OCI-M2 (cell line): ENCODE data around the gene TPH2.

Source experiments
- DNase-seq: peaks from one replicate; lab custom pipeline; 2025; ENCODE audit not compliant: unreplicated experiment; lab: John Stamatoyannopoulos, UW

Gene TPH2

GRCh38 chr12:72030277-72030676 lies 91.6 kb downstream of the TPH2 start:
- DNase-seq = no peak

- no peak for DNase-seq
Observed at GRCh38 chr12:72031066-72031465, 92.4 kb downstream of the TPH2 start.

- DNase-seq = no peak
Observed at GRCh38 chr12:72033991-72034390, 95.3 kb downstream of the TPH2 start.

GRCh38 chr12:72035625-72036024 lies 97.0 kb downstream of the TPH2 start:
- no peak for DNase-seq

- no peak for DNase-seq
Observed at GRCh38 chr12:72036393-72036792, 97.7 kb downstream of the TPH2 start.

GRCh38 chr12:72037006-72037795 lies 98.6 kb downstream of the TPH2 start:
- DNase-seq = no peak

- DNase-seq = no peak
Observed at GRCh38 chr12:72041811-72042210, 103.2 kb downstream of the TPH2 start.

GRCh38 chr12:72053604-72054003 lies 115.0 kb downstream of the TPH2 start:
- no peak for DNase-seq

GRCh38 chr12:72054511-72054910 lies 115.9 kb downstream of the TPH2 start:
- no peak for DNase-seq

- DNase-seq = no peak
Observed at GRCh38 chr12:72057330-72057914, 118.8 kb downstream of the TPH2 start.

- no peak for DNase-seq
Observed at GRCh38 chr12:72063073-72063472, 124.4 kb downstream of the TPH2 start.

- no peak for DNase-seq
Observed at GRCh38 chr12:72071030-72071429, 132.4 kb downstream of the TPH2 start.

GRCh38 chr12:72072592-72073212 lies 134.1 kb downstream of the TPH2 start:
- no peak for DNase-seq

GRCh38 chr12:72074065-72074464 lies 135.4 kb downstream of the TPH2 start:
- DNase-seq = no peak

GRCh38 chr12:72074956-72075355 lies 136.3 kb downstream of the TPH2 start:
- DNase-seq = no peak

- DNase-seq = no peak
Observed at GRCh38 chr12:72075401-72075800, 136.8 kb downstream of the TPH2 start.

GRCh38 chr12:72075891-72076557 lies 137.4 kb downstream of the TPH2 start:
- no peak for DNase-seq

- no peak for DNase-seq
Observed at GRCh38 chr12:72076558-72076915, 137.9 kb downstream of the TPH2 start.

GRCh38 chr12:72077111-72077820 lies 138.6 kb downstream of the TPH2 start:
- no peak for DNase-seq

- DNase-seq = no peak
Observed at GRCh38 chr12:72081777-72082176, 143.1 kb downstream of the TPH2 start.
